Measurements from ENCODE around the gene FMNL2. TPM values are rescaled to one million over a fixed set of nuclear protein-coding genes. Genes with fewer than 3 reads are reported as not detected.
"Not testable (repeated sequence)": the region's sequence is repeated elsewhere in the genome, so short reads cannot be mapped to it uniquely, and the experiment has no call there.

FMNL2 gene
- total and polyA plus RNA-seq, 2 experiments from 2014 or later: 4.4 to 18.6 TPM

- Histone ChIP-seq H3K4me1 (ENCODE audit: insufficient read depth) (peaks cover 13% of the 10 kb centered on the region), H3K27me3 (replicated peaks; ENCODE audit: insufficient read depth) (no peaks in the 10 kb centered on the region), H3K4me3 (no peak overlapping the region), H3K79me2 (ENCODE audit: insufficient read depth) (peaks cover 97% of the 10 kb centered on the region), H2AFZ (no peak overlapping the region), H3K36me3 (ENCODE audit: low read depth) (no peaks in the 10 kb centered on the region), H4K20me1 (ENCODE audit: insufficient read depth) (no peaks in the 10 kb centered on the region), H3K27ac (no peak overlapping the region), H3F3A (ENCODE audit: insufficient read depth) (no peaks in the 10 kb centered on the region; the same call in 1 of the 2 replicates), H3K4me2 (ENCODE audit: unreplicated experiment) (no peak overlapping the region), H3K9me2 (ENCODE audit: insufficient read depth) (no peaks in the 10 kb centered on the region), H3K9ac (no peak overlapping the region), H3K9me3 (ENCODE audit: low read depth) (no peaks in the 10 kb centered on the region)
- in situ Hi-C loops (cut with MboI): no loop called here
- WGBS, 2 experiments (ENCODE audit: low coverage in 1 of 2, low lambda C conversion rate in 2 of 2, missing lambda C conversion rate in 2 of 2): 79 to 84% methylated on average over 12 of the region's 12 CpGs
- TF ChIP-seq EZH2phosphoT487 (IDR thresholded peaks at IDR 0.05; ENCODE audit: insufficient read depth, low read depth) (no peak), EZH2 (IDR thresholded peaks at IDR 0.05; ENCODE audit: insufficient read depth, poor library complexity, severe bottlenecking) (no peak)
- DNase-seq: no peak
These were observed 136.2 kb downstream of the FMNL2 start for GRCh38 chr2:152470861-152471854.

GRCh38 chr2:152472481-152472887, 137.5 kb downstream of the FMNL2 start:
- Histone ChIP-seq H3K27ac (no peak overlapping the region), H3K9me3 (ENCODE audit: low read depth) (no peaks in the 10 kb centered on the region), H3K36me3 (ENCODE audit: low read depth) (no peaks in the 10 kb centered on the region), H3K79me2 (ENCODE audit: insufficient read depth) (peaks cover 99% of the 10 kb centered on the region), H3K4me1 (ENCODE audit: insufficient read depth) (peaks cover 7% of the 10 kb centered on the region; the same call in 1 of the 2 replicates), H3F3A (ENCODE audit: insufficient read depth) (no peaks in the 10 kb centered on the region; the same call in 1 of the 2 replicates), H4K20me1 (ENCODE audit: insufficient read depth) (no peaks in the 10 kb centered on the region), H2AFZ (no peak overlapping the region), H3K27me3 (replicated peaks; ENCODE audit: insufficient read depth) (no peaks in the 10 kb centered on the region), H3K4me2 (ENCODE audit: unreplicated experiment) (no peak overlapping the region), H3K4me3 (no peak overlapping the region), H3K9ac (no peak overlapping the region), H3K9me2 (ENCODE audit: insufficient read depth) (no peaks in the 10 kb centered on the region)
- no peak for TF ChIP-seq EZH2phosphoT487 (IDR thresholded peaks at IDR 0.05; ENCODE audit: insufficient read depth, low read depth)
- no peak for TF ChIP-seq EZH2 (IDR thresholded peaks at IDR 0.05; ENCODE audit: insufficient read depth, poor library complexity, severe bottlenecking)
- DNase-seq: no peak
- in situ Hi-C loops (cut with MboI): no loop called here
- 96 to 100% methylated on average over 1 of the region's 1 CpG for WGBS, 2 experiments (ENCODE audit: low coverage in 1 of 2, low lambda C conversion rate in 2 of 2, missing lambda C conversion rate in 2 of 2)

GRCh38 chr2:152473151-152473857, 138.3 kb downstream of the FMNL2 start:
- Histone ChIP-seq H4K20me1 (ENCODE audit: insufficient read depth) (no peaks in the 10 kb centered on the region), H3K27ac (no peak overlapping the region), H3K36me3 (ENCODE audit: low read depth) (no peaks in the 10 kb centered on the region), H3K4me2 (ENCODE audit: unreplicated experiment) (no peak overlapping the region), H3K4me1 (ENCODE audit: insufficient read depth) (peaks cover 5% of the 10 kb centered on the region; the same call in 1 of the 2 replicates), H3K9me3 (ENCODE audit: low read depth) (no peaks in the 10 kb centered on the region), H3K79me2 (ENCODE audit: insufficient read depth) (peaks cover 95% of the 10 kb centered on the region), H2AFZ (no peak overlapping the region), H3K9ac (no peak overlapping the region), H3K27me3 (replicated peaks; ENCODE audit: insufficient read depth) (no peaks in the 10 kb centered on the region), H3K9me2 (ENCODE audit: insufficient read depth) (no peaks in the 10 kb centered on the region), H3F3A (ENCODE audit: insufficient read depth) (no peaks in the 10 kb centered on the region), H3K4me3 (no peak overlapping the region)
- in situ Hi-C loops (cut with MboI): no loop called here
- WGBS, 2 experiments (ENCODE audit: low coverage in 1 of 2, low lambda C conversion rate in 2 of 2, missing lambda C conversion rate in 2 of 2): 95 to 96% methylated on average over 1 of the region's 1 CpG
- no peak for DNase-seq
- no peak for TF ChIP-seq EZH2phosphoT487 (IDR thresholded peaks at IDR 0.05; ENCODE audit: insufficient read depth, low read depth)
- TF ChIP-seq EZH2 (IDR thresholded peaks at IDR 0.05; ENCODE audit: insufficient read depth, poor library complexity, severe bottlenecking): no peak

GRCh38 chr2:152474523-152474922, 139.5 kb downstream of the FMNL2 start:
- H2AFZ ChIP-seq; H3K9me2 ChIP-seq (ENCODE audit: insufficient read depth); H3K27me3 ChIP-seq (replicated peaks; ENCODE audit: insufficient read depth); H3K27ac ChIP-seq; H3K4me3 ChIP-seq; H3K4me1 ChIP-seq (ENCODE audit: insufficient read depth); H3K4me2 ChIP-seq (ENCODE audit: unreplicated experiment); H3K36me3 ChIP-seq (ENCODE audit: low read depth); H3K9me3 ChIP-seq (ENCODE audit: low read depth); H3K9ac ChIP-seq; DNase-seq; in situ Hi-C loops (cut with MboI); H3F3A ChIP-seq (ENCODE audit: insufficient read depth); H4K20me1 ChIP-seq (ENCODE audit: insufficient read depth): not testable (repeated sequence)
- WGBS, 2 experiments (ENCODE audit: low coverage in 1 of 2, low lambda C conversion rate in 2 of 2, missing lambda C conversion rate in 2 of 2): 95 to 98% methylated on average over 5 of the region's 5 CpGs
- peaks cover 90% of the 10 kb centered on the region for H3K79me2 ChIP-seq (ENCODE audit: insufficient read depth)
